Activated naive CD8-positive, alpha-beta T cell treated with anti-CD3 and anti-CD28 coated beads, Interleukin-2, amount 10 ng/mL, durations not matched to agents 7 days and 5 days (primary cell): Measurements from ENCODE around the gene SMTNL2. TPM values are rescaled to one million over a fixed set of nuclear protein-coding genes. Genes with fewer than 3 reads are reported as not detected.
"Not testable (repeated sequence)": the region's sequence is repeated elsewhere in the genome, so short reads cannot be mapped to it uniquely, and the experiment has no call there.

Experiments
- ATAC-seq: fragments of 150-1000 bp; cut with Tn5 transposase; one replicate; pipeline ENCODE4 v1.10.0; 2021; ENCODE audit warnings: low read depth, moderate library complexity
- POLR2A ChIA-PET: fragments of 350-600 bp; sonication (Branson Sonifier 250); formaldehyde crosslinking; loops from one replicate; lab custom pipeline; 2021; ENCODE audit warnings: antibody characterized with exemption; lab: Charles Lee
- DNase-seq: peaks from one replicate; pipeline ENCODE4 v3.0.0; 2021
- H3K27ac Mint-ChIP-seq: one replicate; pipeline ENCODE4 v1.8.0; 2022; ENCODE audit warnings: mild to moderate bottlenecking, mixed read lengths
- H3K27me3 Mint-ChIP-seq: one replicate; pipeline ENCODE4 v1.8.0; 2022; ENCODE audit warnings: mild to moderate bottlenecking, moderate library complexity, mixed read lengths
- H3K36me3 Mint-ChIP-seq: one replicate; pipeline ENCODE4 v1.8.0; 2021; ENCODE audit warnings: mild to moderate bottlenecking, mixed read lengths
- H3K4me1 Mint-ChIP-seq: one replicate; pipeline ENCODE4 v1.8.0; 2021; ENCODE audit warnings: mixed read lengths
- H3K4me3 Mint-ChIP-seq: one replicate; pipeline ENCODE4 v1.8.0; 2022; ENCODE audit warnings: mild to moderate bottlenecking, moderate library complexity, mixed read lengths
- H3K9me3 Mint-ChIP-seq: one replicate; pipeline ENCODE4 v1.8.0; 2021; ENCODE audit warnings: mixed read lengths
- total RNA-seq, 2 experiments: library from RNA; stranded (reverse); gene quantifications; one replicate each; pipeline ENCODE4 v1.2.3, GENCODE V29; 2021

SMTNL2 gene
- total RNA-seq, 2 experiments from 2014 or later, result not detected

DNA sequence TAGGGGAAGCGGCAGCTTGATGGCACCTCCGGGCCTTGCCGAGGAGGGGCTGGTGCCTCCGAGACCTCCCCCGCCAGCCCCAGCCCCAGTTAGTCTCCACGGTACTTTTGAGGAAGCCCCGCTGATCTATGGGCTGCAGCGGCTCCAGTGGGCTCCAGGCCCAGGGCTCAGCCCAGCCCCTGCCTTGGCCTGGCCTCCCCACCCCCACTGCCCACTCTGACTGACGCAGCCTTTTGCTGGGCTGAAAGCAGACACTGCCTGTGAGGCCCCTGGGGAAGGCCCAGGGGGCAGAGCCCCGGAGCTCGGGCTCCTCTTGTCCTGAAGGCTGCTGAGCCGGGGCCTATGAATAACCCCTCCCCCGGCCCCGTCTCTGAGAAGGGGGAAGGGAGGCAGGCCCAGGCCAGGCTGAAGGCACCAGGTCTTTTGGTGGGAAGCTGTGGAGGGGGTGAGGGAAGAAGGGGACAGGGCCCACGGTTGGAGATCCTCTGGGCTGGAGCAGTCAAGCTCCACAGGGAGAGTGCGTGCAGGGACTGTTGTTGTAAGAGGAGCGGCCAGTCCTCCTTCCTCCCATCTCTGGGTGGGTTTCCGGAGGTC, 7.5 kb upstream of the SMTNL2 start:
- Mint-ChIP-seq H3K27ac (no peak overlapping the region), H3K36me3 (no peaks in the 10 kb centered on the region), H3K4me1 (peaks cover 10% of the 10 kb centered on the region), H3K9me3 (no peaks in the 10 kb centered on the region), H3K27me3 (peaks cover 18% of the 10 kb centered on the region), H3K4me3 (no peak overlapping the region)
- ATAC-seq, result no peak
- POLR2A ChIA-PET, result no interaction called here
- DNase-seq, result no peak

DNA sequence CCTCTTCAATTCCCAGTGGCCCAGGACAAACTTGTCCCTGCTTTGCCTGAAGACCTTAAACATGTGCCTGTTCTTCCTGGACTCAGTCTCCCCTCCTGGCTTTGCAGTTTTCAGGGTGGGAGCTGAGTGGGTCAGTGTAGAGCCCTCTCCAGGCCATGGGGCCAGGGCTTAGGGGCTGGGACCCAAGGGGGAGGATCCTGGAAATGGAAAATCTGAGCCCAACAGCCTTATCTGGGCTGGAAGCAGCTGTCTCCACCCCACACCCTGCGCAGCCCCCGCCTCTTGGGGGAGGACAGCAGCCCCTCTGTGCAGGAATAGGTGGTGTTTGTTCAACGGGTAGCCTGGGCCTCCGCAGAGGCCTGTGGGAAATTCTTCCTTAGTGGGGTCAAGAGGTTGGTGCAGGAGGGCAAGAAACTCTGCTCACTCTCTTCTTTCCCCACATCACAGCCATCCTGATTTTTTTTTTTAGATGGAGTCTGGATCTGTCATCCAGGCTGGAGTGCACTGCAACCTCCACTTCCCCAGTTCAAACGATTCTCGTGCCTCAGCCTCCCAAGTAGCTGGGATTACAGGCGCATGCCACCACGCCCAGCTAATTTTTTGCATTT, 6.8 kb upstream of the SMTNL2 start:
- peaks cover 24% of the 10 kb centered on the region for H3K27me3 Mint-ChIP-seq
- no peak for DNase-seq
- H3K4me1 Mint-ChIP-seq, result peaks cover 10% of the 10 kb centered on the region
- H3K4me3 Mint-ChIP-seq, result no peak overlapping the region
- H3K36me3 Mint-ChIP-seq, result no peaks in the 10 kb centered on the region
- no peaks in the 10 kb centered on the region for H3K9me3 Mint-ChIP-seq
- no peak overlapping the region for H3K27ac Mint-ChIP-seq
- ATAC-seq, result no peak
- POLR2A ChIA-PET, result no interaction called here

DNA sequence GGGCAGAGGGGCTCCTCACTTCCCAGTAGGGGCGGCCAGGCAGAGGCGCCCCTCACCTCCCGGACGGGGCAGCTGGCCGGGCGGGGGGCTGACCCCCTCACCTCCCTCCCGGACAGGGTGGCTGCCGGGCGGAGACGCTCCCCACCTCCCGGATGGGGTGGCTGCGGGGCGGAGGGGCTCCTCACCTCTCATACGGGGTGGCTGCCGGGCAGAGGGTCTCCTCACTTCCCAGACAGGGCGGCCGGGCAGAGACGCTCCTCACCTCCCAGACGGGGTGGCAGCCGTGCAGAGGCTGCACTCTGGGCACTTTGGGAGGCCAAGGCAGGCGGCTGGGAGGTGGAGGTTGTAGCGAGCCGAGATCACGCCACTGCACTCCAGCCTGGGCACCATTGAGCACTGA, 6.0 kb upstream of the SMTNL2 start:
- H3K27ac Mint-ChIP-seq, H3K4me3 Mint-ChIP-seq, H3K9me3 Mint-ChIP-seq, DNase-seq, H3K36me3 Mint-ChIP-seq, ATAC-seq, H3K4me1 Mint-ChIP-seq, POLR2A ChIA-PET: not testable (repeated sequence)
- peaks cover 25% of the 10 kb centered on the region for H3K27me3 Mint-ChIP-seq

DNA sequence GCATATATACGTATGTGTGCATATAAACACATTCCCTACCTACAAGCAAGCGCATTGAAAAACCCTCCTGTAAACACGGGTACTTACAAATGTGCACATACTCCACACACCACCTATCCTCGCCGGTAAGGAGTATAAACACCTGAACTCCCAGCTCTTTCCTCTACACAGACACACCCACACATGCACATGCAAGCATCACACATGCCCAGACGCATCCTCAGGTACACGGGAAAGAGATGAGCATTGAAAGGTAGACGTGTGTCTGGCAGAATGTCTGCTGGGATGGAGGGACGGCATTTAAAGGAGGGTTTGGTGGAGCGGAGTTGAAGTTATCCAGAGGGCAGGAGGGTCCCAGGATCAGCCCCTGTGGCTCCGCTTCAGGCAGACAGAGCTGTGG, 4.7 kb upstream of the SMTNL2 start:
- H3K27ac Mint-ChIP-seq, result no peak overlapping the region
- no peaks in the 10 kb centered on the region for H3K36me3 Mint-ChIP-seq
- H3K4me1 Mint-ChIP-seq, result peaks cover 1% of the 10 kb centered on the region
- ATAC-seq, result no peak
- POLR2A ChIA-PET, result no interaction called here
- H3K9me3 Mint-ChIP-seq, result no peaks in the 10 kb centered on the region
- H3K4me3 Mint-ChIP-seq, result no peak overlapping the region
- no peak for DNase-seq
- peaks cover 29% of the 10 kb centered on the region for H3K27me3 Mint-ChIP-seq

DNA sequence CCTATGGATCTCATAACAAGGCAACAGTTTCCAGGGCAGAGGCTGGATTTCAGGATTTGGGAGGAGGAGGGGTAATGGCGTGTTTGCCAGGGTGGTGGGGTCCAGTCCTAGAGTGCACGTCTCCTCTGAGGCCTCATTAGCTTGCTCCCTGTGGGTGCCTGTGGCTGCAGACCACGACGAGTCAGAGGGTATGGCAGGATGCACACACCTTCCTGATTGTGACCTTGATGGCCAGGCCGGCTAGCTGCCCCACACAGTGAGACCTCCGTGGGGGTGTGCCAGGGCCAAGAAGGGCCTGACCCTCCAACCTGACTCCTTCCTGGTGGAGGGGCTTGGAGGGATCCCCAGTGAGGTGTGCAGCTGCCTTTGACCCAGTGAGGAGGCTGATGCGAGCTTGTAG, 4.0 kb upstream of the SMTNL2 start:
- Mint-ChIP-seq H3K36me3 (no peaks in the 10 kb centered on the region), H3K9me3 (no peaks in the 10 kb centered on the region), H3K27ac (no peak overlapping the region), H3K4me3 (no peak overlapping the region), H3K27me3 (peaks cover 29% of the 10 kb centered on the region), H3K4me1 (peaks cover 1% of the 10 kb centered on the region)
- POLR2A ChIA-PET, result no interaction called here
- DNase-seq, result no peak
- no peak for ATAC-seq

DNA sequence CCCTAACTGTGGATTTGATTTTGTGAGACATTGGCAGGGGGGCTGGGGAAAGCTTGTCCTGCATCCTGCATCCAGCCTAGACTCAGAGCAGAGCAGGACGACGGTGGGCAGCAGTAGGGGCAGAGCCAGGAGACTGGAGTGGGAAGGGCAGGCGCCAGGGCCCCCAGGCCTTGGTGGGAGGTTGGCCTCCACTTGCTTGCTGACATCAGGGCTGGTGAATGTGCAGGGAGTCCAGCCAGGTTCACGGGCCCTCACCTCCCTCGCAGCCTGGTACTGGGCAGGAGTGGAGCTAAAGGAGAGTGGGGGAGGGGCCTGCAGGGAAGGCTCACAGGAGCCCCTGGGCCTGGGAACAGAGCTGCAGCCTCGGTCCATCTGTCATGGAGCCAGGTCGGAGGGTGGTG, 2.2 kb upstream of the SMTNL2 start:
- peaks cover 46% of the 10 kb centered on the region for H3K27me3 Mint-ChIP-seq
- POLR2A ChIA-PET, result no interaction called here
- H3K4me1 Mint-ChIP-seq, result peaks cover 1% of the 10 kb centered on the region
- DNase-seq (no peak), ATAC-seq (no peak)
- H3K27ac Mint-ChIP-seq, result no peak overlapping the region
- no peaks in the 10 kb centered on the region for H3K36me3 Mint-ChIP-seq
- H3K9me3 Mint-ChIP-seq, result no peaks in the 10 kb centered on the region
- no peak overlapping the region for H3K4me3 Mint-ChIP-seq

DNA sequence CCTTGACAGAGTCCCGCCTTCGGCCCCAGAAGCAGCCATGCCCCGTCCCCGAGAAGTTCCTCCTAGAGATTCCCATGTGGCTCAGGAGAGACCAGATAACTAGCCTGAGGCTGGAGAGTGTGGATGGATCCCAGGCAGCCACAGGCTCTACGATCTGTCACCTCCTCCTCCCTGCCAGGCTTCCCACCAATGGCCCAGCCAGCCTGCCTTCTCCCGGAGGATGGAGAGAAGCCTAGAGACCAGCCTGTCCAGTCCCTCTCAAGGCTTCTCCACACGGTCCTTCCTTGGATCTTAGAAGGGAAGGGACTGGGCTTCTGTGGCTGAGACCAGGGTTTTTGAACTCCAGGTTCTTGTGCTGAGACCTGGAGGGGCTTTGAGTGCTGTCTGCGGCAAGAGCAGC, 1.6 kb upstream of the SMTNL2 start:
- H3K27ac Mint-ChIP-seq, result no peak overlapping the region
- DNase-seq (no peak), ATAC-seq (no peak)
- peaks cover 1% of the 10 kb centered on the region for H3K4me1 Mint-ChIP-seq
- H3K9me3 Mint-ChIP-seq, result no peaks in the 10 kb centered on the region
- H3K27me3 Mint-ChIP-seq, result peaks cover 46% of the 10 kb centered on the region
- H3K4me3 Mint-ChIP-seq, result no peak overlapping the region
- H3K36me3 Mint-ChIP-seq, result no peaks in the 10 kb centered on the region
- POLR2A ChIA-PET, result no interaction called here

DNA sequence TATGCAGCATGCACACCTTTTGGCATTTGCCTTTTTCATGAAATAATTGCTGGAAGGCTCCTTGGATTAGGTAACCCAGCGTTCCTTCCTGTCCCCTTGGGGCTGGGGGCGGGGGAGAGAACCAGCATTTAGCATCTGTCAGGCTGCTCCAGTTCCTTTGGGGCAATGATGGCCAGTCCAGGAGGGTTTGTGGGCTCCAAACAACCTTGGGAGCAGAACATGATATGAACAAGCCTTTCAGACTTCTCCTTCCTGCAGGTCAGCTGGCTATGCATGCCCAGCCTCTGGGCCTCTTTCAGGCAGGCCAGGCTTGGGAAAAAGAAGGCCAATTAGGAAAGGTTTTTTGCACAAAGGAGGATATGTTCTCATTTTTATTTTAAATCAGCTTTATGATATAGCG, 1.1 kb upstream of the SMTNL2 start:
- no peak for DNase-seq
- Mint-ChIP-seq H3K4me1 (peaks cover 1% of the 10 kb centered on the region), H3K36me3 (no peaks in the 10 kb centered on the region), H3K27ac (no peak overlapping the region), H3K9me3 (no peaks in the 10 kb centered on the region), H3K27me3 (peaks cover 46% of the 10 kb centered on the region), H3K4me3 (no peak overlapping the region)
- ATAC-seq, result no peak
- POLR2A ChIA-PET, result no interaction called here

DNA sequence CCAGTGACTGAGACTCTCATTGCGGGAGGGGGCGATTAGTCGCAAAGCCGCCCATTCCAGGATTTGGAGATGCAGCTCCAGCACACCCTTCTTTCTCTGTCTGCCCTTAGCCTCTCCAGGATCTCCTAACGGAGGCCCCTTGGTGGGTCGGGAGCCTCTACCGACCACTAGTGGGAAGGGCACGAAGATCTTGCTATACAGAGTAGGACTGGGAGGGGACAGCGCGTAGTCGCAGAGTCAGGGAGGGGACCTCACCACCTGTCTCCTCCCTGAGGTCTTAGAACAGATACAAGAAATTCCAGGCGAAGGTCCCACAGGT, 588 bp upstream of the SMTNL2 start:
- POLR2A ChIA-PET, result no interaction called here
- Mint-ChIP-seq H3K4me3 (peak overlapping the region; percentile 73), H3K27ac (no peak overlapping the region), H3K36me3 (no peaks in the 10 kb centered on the region), H3K4me1 (peaks cover 1% of the 10 kb centered on the region), H3K27me3 (peaks cover 48% of the 10 kb centered on the region), H3K9me3 (no peaks in the 10 kb centered on the region)
- DNase-seq (no peak), ATAC-seq (peak; percentile 54)

DNA sequence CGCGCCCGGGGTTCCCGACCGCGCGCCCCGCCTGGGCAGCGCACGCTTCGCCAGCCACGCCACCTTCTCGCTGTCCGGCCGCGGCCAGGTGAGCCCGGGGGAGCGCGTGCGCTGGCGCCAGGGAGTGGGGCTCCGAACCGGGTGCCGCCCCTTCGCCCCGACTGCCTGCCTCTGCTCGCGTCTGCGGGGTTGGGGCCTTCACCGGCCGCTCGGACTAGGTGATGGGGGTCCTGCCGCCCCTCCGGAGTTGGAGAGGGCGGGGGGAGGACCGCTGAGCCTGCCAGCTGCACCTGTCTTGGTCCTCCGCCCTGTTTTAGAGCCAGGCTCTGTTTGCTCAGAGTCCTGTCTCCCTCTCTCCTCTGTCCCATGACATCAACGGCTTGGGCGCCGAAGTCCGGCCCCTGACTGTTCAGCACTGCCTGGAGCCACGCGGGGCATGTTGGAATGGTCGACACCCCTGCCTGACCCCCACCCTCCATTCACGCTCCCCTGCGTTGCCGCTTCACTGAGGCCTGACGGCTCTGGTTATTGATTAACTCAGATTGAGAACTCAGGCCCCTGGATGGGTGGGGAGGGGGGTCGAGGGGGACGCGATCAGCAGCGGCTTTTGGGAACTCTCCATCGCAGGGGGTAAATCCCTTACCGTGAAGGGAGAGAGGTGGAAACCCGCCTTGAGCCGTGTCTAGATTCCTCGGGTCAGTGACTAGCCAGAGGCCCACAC, 748 bp downstream of the SMTNL2 start:
- Mint-ChIP-seq H3K27me3 (peaks cover 50% of the 10 kb centered on the region), H3K9me3 (no peaks in the 10 kb centered on the region), H3K4me3 (no peak overlapping the region), H3K4me1 (peaks cover 1% of the 10 kb centered on the region), H3K27ac (no peak overlapping the region), H3K36me3 (no peaks in the 10 kb centered on the region)
- POLR2A ChIA-PET, result no interaction called here
- no peak for ATAC-seq
- no peak for DNase-seq

DNA sequence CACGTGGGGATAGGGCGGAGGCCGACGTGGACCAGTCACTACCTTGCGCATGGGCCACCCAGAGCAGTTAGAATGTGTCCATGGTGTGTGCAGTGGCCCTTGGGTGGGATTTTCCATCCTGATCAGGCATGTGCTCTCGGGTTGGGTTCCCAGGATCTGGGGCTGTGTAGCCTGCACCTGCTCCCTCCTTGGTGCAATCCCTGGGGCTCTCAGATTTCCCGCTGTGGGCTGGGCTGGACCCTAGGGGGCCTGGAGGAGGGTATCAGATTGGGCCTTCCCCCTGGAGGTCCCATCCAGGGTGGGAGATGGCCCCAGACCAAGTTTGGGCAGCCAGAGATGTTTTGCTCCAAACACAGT, 1.3 kb downstream of the SMTNL2 start:
- Mint-ChIP-seq H3K4me1 (peaks cover 1% of the 10 kb centered on the region), H3K4me3 (no peak overlapping the region), H3K27me3 (peaks cover 51% of the 10 kb centered on the region), H3K36me3 (no peaks in the 10 kb centered on the region), H3K27ac (no peak overlapping the region), H3K9me3 (no peaks in the 10 kb centered on the region)
- POLR2A ChIA-PET, result no interaction called here
- no peak for DNase-seq
- ATAC-seq, result no peak

DNA sequence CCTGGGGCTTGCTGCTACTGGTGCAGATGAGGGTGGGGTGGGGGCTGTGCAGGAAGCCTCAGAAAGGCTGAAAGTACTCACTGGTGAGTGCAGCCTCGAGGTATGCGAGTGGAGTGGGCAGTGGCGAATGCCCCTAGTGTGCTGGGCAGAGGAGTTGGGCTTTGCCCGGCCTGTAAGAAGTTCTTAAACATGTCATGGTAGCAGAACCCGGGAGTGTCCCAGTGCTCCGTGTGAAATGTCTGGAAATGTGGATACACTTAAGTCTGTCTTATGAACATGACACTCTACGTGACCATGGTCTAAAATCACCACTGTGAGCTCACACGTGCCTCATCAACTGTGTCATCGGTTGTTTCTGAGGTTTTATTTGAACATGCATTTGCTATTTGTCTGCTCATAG, 1.7 kb downstream of the SMTNL2 start:
- no peak for DNase-seq
- ATAC-seq, result no peak
- Mint-ChIP-seq H3K4me1 (peaks cover 1% of the 10 kb centered on the region), H3K9me3 (no peaks in the 10 kb centered on the region), H3K27ac (no peak overlapping the region), H3K27me3 (peaks cover 51% of the 10 kb centered on the region), H3K4me3 (no peak overlapping the region), H3K36me3 (no peaks in the 10 kb centered on the region)
- POLR2A ChIA-PET, result no interaction called here

DNA sequence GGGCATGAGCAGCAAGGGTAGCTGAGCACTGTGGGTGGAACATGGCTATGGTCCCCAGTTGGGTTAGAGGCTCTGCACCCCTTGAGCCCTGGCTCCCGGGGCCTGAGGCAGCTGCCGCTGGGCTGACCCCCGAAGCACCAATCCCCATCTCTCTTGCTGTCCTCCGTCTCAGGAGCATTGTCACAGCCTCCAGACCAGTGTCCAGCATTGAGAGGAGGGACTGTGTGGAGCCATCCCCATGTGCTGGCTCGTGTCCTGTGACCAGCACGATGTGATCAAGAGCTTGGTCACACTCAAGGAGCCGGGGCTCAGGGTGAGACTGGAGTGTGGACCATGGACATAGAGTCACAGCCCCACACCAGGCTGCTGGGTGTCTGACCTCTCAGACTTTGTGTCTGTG, 2.9 kb downstream of the SMTNL2 start:
- Mint-ChIP-seq H3K27me3 (peaks cover 44% of the 10 kb centered on the region), H3K4me3 (no peak overlapping the region), H3K9me3 (no peaks in the 10 kb centered on the region), H3K4me1 (peaks cover 1% of the 10 kb centered on the region), H3K36me3 (no peaks in the 10 kb centered on the region), H3K27ac (no peak overlapping the region)
- DNase-seq (no peak), ATAC-seq (no peak)
- POLR2A ChIA-PET, result no interaction called here

DNA sequence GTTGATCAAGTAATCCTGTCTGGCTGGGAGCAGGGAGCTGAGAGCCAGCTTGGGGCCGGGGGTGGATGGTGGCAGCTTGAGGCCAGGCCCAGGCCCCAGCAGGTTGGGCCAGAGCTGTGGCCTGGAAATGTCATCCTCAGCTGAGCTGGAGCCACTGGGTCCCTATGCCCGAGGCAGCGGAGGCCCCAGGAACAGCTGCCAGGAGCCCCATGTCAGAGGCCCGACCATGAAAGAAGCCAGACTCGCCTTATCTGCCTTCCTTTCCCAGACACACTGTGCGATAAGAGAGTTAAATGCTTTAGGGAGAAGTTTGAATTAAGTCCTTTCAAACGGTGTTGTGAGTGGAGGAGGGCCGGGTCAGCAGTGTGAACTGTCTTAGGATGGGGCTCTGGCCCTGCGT, 3.5 kb downstream of the SMTNL2 start:
- H3K27ac Mint-ChIP-seq, result no peak overlapping the region

More for the DNA sequence above, 3.5 kb downstream of the SMTNL2 start:
- Mint-ChIP-seq H3K9me3 (no peaks in the 10 kb centered on the region), H3K36me3 (no peaks in the 10 kb centered on the region), H3K4me1 (peaks cover 1% of the 10 kb centered on the region), H3K27me3 (peaks cover 38% of the 10 kb centered on the region), H3K4me3 (no peak overlapping the region)
- DNase-seq, result no peak
- POLR2A ChIA-PET, result no interaction called here
- no peak for ATAC-seq
